Measurements from ENCODE around the gene ELF3.

The ELF3 gene

DNA sequence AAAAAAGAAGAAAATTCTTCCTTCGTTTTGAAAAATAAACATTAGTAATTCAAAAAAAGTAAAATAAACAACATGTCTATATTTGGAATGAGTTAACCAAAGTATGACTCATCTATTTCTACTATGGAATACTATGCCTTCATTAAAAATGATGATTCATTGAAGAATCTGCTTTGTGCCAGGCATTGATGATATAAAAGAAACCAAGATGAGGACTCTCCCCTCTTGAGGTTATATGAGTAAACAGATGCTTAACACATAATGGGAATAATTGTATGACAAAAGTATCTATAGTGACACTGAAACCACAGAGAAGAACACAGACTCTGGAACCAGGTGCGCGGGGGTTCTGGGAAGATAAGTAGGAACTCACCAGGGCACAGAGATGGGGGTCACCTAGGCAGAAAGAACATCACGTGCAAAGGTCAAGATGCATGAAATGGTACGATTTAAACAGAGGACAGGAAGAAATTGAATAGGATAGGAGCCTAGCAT lies 18.8 kb downstream of the ELF3 start:
- H3K4me3 ChIP-seq (ENCODE audit: low read depth, low read length): no peak overlapping the region
- TF ChIP-seq CTCF (IDR thresholded peaks at IDR 0.05; ENCODE audit: borderline replicate concordance, insufficient read depth, low read depth, low read length): no peak

- no peak for TF ChIP-seq CTCF (IDR thresholded peaks at IDR 0.05; ENCODE audit: borderline replicate concordance, insufficient read depth, low read depth, low read length)
- no peak overlapping the region for H3K4me3 ChIP-seq (ENCODE audit: low read depth, low read length)
Measured at GRCh38 chr1:202029727-202030126, 19.3 kb downstream of the ELF3 start.

DNA sequence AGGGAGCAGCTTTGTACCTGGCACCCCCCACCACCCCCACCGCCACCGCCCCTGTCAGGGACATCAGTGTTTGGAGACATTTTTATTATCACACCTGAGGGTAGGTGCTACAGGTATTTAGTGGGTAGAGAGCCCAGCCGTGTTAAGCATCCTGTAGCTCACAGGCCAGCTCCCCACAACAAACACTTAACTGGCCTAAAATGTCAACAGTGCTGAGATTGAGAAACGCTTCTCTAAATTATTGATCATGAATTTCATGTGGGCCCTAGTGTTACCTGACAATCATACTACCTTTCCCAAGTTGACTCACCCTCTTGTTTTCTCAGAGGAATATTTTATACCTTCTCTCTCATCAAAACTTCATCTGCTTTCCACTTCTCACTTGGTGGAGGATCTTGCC lies 21.4 kb downstream of the ELF3 start:
- no peak overlapping the region for H3K4me3 ChIP-seq (ENCODE audit: low read depth, low read length)
- no peak for TF ChIP-seq CTCF (IDR thresholded peaks at IDR 0.05; ENCODE audit: borderline replicate concordance, insufficient read depth, low read depth, low read length)

DNA sequence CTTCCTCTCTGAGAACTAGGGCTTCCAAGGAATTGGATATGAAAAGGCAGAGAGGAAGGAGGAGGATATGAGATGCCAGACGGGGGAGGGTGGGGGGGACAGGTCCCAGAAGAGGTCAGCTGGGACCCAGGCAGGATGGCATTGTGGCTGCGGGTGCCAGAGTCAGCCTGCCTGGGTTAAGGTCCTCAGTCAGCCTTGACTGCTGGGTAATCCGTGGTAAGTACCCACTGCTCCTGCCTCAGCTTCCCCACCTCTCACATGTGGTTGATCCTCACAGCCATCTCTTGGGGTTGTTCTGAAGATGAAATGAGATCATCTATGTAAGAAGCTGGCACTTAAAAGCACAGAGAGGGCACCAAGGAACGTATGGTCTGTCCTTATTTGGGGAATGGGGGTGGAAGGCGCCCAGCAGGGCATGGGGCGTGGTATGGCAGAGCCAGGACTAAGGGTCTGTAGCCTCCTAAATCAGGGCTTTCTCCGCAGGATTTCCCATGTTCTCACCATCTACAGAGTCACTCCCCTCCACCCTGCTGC lies 23.8 kb downstream of the ELF3 start:
- no peak overlapping the region for H3K4me3 ChIP-seq (ENCODE audit: low read depth, low read length)
- no peak for TF ChIP-seq CTCF (IDR thresholded peaks at IDR 0.05; ENCODE audit: borderline replicate concordance, insufficient read depth, low read depth, low read length)

- TF ChIP-seq CTCF (IDR thresholded peaks at IDR 0.05; ENCODE audit: borderline replicate concordance, insufficient read depth, low read depth, low read length): no peak
- no peak overlapping the region for H3K4me3 ChIP-seq (ENCODE audit: low read depth, low read length)
Measured at GRCh38 chr1:202034683-202035462, 24.5 kb downstream of the ELF3 start.

DNA sequence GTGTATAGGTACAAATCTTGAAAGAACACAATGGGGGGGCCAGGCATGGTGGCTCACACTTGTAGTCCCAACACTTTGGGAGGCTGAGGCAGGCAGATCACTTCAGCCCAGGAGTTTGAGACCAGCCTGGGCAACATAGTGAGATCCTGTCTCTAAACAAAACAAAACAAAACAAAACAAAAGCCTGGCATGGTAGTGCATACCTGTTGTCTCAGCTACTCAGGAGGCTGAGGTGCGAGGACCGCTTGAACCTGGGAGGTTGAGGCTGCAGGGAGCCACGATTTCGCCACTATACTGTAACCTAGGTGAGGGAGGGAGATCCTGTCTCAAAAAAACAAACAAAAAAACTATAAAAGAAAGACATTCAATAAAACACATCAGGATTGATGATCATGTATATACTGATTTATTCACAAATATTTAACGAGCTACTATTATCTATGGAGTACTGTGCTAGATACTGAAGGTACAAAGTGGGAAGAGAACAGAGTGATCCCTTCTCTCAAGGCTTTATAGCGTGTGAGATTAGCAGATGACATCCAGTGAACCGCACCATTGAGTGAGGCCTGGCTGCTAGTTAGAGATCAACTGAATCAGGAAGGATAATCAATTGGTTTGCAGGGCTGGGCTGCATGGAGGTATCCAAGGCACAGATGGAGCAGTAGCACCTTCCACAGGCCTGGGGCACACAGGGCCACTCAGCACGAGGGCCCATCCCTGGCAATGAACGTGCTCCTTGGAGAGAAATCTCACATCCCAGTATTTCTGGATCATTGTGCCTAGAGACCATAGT lies 26.4 kb downstream of the ELF3 start:
- no peak for TF ChIP-seq CTCF (IDR thresholded peaks at IDR 0.05; ENCODE audit: borderline replicate concordance, insufficient read depth, low read depth, low read length)
- H3K4me3 ChIP-seq (ENCODE audit: low read depth, low read length): no peak overlapping the region
